HepG2 (cell line): Measurements from ENCODE around the gene MXRA7.

Experiments used
- BRF2 ChIP-seq: sonication (generic); formaldehyde crosslinking; IDR thresholded peaks from 2 replicates; pipeline ENCODE4 v1.8.1; 2022; ENCODE audit warnings: mild to moderate bottlenecking, missing genetic modification reagents
- NCOR1 ChIP-seq: fragments of 200-600 bp; sonication (generic); IDR thresholded peaks from 2 replicates; pipeline ENCODE4 v1.7.0; 2017; ENCODE audit warnings: antibody characterized with exemption, low read length, borderline replicate concordance
- POLR2AphosphoS2 ChIP-seq: IDR thresholded peaks from 2 replicates; pipeline ENCODE4 v1.6.1; 2011; ENCODE audit warnings: low read depth, low read length, improper control_type of control experiment
- TF ChIP-seq, protein P1 (sequence below): sonication (generic); formaldehyde crosslinking; IDR thresholded peaks from 2 replicates; pipeline ENCODE4 v1.5.0; 2020; ENCODE audit warnings: mild to moderate bottlenecking, missing genetic modification reagents, moderate library complexity

GRCh38 chr17:76725580-76726230 is 14.9 kb upstream of the MXRA7 start:
- TF ChIP-seq BRF2 (CRISPR knock-in tag) (no peak), NCOR1 (no peak), POLR2AphosphoS2 (no peak)
- TF ChIP-seq, protein P1, sequence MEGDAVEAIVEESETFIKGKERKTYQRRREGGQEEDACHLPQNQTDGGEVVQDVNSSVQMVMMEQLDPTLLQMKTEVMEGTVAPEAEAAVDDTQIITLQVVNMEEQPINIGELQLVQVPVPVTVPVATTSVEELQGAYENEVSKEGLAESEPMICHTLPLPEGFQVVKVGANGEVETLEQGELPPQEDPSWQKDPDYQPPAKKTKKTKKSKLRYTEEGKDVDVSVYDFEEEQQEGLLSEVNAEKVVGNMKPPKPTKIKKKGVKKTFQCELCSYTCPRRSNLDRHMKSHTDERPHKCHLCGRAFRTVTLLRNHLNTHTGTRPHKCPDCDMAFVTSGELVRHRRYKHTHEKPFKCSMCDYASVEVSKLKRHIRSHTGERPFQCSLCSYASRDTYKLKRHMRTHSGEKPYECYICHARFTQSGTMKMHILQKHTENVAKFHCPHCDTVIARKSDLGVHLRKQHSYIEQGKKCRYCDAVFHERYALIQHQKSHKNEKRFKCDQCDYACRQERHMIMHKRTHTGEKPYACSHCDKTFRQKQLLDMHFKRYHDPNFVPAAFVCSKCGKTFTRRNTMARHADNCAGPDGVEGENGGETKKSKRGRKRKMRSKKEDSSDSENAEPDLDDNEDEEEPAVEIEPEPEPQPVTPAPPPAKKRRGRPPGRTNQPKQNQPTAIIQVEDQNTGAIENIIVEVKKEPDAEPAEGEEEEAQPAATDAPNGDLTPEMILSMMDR (CRISPR knock-in tag) = no peak
